EH (cell line): Measurements from ENCODE around the gene RAB24.
A peak's percentile ranks its signal among the peaks of the same experiment; 100 is the strongest.

Experiments
- DNase-seq: peaks from one replicate; pipeline ENCODE4 v3.0.0-alpha.2; 2015; ENCODE audit warnings: low read depth

RAB24 gene

GRCh38 chr5:177332896-177333260, 29.4 kb upstream of the RAB24 start:
- no peak for DNase-seq

GRCh38 chr5:177332031-177332895, 28.7 kb upstream of the RAB24 start:
- DNase-seq: no peak

GRCh38 chr5:177330991-177331842, 27.7 kb upstream of the RAB24 start:
- no peak for DNase-seq

- DNase-seq: no peak
These were observed 26.4 kb upstream of the RAB24 start for GRCh38 chr5:177329883-177330282.

GRCh38 chr5:177328545-177329231, 25.2 kb upstream of the RAB24 start:
- DNase-seq: no peak

GRCh38 chr5:177327539-177328522, 24.3 kb upstream of the RAB24 start:
- no peak for DNase-seq

GRCh38 chr5:177325868-177326381, 22.4 kb upstream of the RAB24 start:
- no peak for DNase-seq

GRCh38 chr5:177320879-177321278, 17.4 kb upstream of the RAB24 start:
- DNase-seq: no peak

- no peak for DNase-seq
These were observed 16.5 kb upstream of the RAB24 start for GRCh38 chr5:177319913-177320588.

- DNase-seq: peak; percentile 77
These were observed 14.4 kb upstream of the RAB24 start for GRCh38 chr5:177317959-177318377.

GRCh38 chr5:177316005-177316404, 12.5 kb upstream of the RAB24 start:
- no peak for DNase-seq

- DNase-seq: no peak
These were observed 11.9 kb upstream of the RAB24 start for GRCh38 chr5:177315411-177315810.

GRCh38 chr5:177314376-177315342, 11.1 kb upstream of the RAB24 start:
- DNase-seq: no peak

GRCh38 chr5:177313561-177314259, 10.2 kb upstream of the RAB24 start:
- DNase-seq: no peak

- DNase-seq: no peak
These were observed 9.2 kb upstream of the RAB24 start for GRCh38 chr5:177312649-177313181.

GRCh38 chr5:177311723-177312648, 8.5 kb upstream of the RAB24 start, which contains the start of gene MXD3:
TSS of gene MXD3 (minus strand) at chr5:177311898. CDS start at chr5:177311830, 68 bp downstream.
- DNase-seq: peak; percentile 96

- DNase-seq: peak; percentile 44
These were observed 7.8 kb upstream of the RAB24 start for GRCh38 chr5:177311392-177311722.
